B cell (primary cell): ENCODE results near the gene SEC22B. TPM values are rescaled to one million over a fixed set of nuclear protein-coding genes. Genes with fewer than 3 reads are reported as not detected.
A peak's percentile ranks its signal among the peaks of the same experiment; 100 is the strongest.
"Not testable (repeated sequence)": the region's sequence is repeated elsewhere in the genome, so short reads cannot be mapped to it uniquely, and the experiment has no call there.

Experiments
- ATAC-seq: fragments of 200-7000 bp; cut with Tn5 transposase; one replicate; pipeline ENCODE4 v1.10.0; 2021; ENCODE audit warnings: low read depth, mild to moderate bottlenecking, moderate number of reproducible peaks, moderate library complexity
- CTCF ChIA-PET: fragments of 350-600 bp; sonication (Branson Sonifier 250); formaldehyde crosslinking; loops from one replicate; lab custom pipeline; 2021; ENCODE audit warnings: antibody characterized with exemption, inconsistent platforms; lab: Charles Lee
- POLR2A ChIA-PET: fragments of 350-600 bp; sonication (Branson Sonifier 250); formaldehyde crosslinking; loops from one replicate; lab custom pipeline; 2021; ENCODE audit warnings: antibody characterized with exemption; lab: Charles Lee
- DNase-seq: peaks from one replicate; pipeline ENCODE4 v3.0.0; 2013
- H2AFZ ChIP-seq: 2 replicates; pipeline ENCODE4 v1.6.1; 2012; ENCODE audit warnings: mild to moderate bottlenecking, low read depth, low read length; ENCODE audit not compliant: insufficient read depth, poor library complexity, severe bottlenecking
- H3K27ac ChIP-seq, 2 donors: 1 replicate in 1 of 2; 2 replicates in 1 of 2; pipeline ENCODE4 v1.5.1; 2012 to 2013; ENCODE audit warnings: low read length in 2 of 2, mild to moderate bottlenecking in 2 of 2, moderate library complexity in 1 of 2
- H3K27me3 ChIP-seq, 4 experiments: fragments of 200-600 bp in 1 of 4; sonication (generic) in 1 of 4; replicated peaks in 1 of 4; 1 replicate in 2 of 4; 2 replicates in 2 of 4; pipeline versions ENCODE4 v1.6.1 to v1.7.0; 2013 to 2016; ENCODE audit warnings: low read length in 3 of 4, mild to moderate bottlenecking in 2 of 4, mixed read lengths in 1 of 4, moderate library complexity in 1 of 4; ENCODE audit not compliant: insufficient read depth in 4 of 4, control insufficient read depth in 3 of 4; ENCODE audit errors: control extremely low read depth in 1 of 4
- H3K36me3 ChIP-seq, 2 experiments: replicated peaks in 1 of 2; 1 replicate in 1 of 2; 2 replicates in 1 of 2; pipeline versions ENCODE4 v1.6.1 to v1.7.1; 2013; ENCODE audit warnings: low read length in 1 of 2; ENCODE audit not compliant: insufficient read depth in 2 of 2, control insufficient read depth in 1 of 2; ENCODE audit errors: control extremely low read depth in 1 of 2, extremely low read depth in 1 of 2
- H3K4me1 ChIP-seq, 2 donors: fragments of 200-600 bp in 1 of 2; sonication (generic) in 1 of 2; 1 replicate in 1 of 2; 2 replicates in 1 of 2; pipeline versions ENCODE4 v1.5.1 to v1.6.1; 2013 to 2017; ENCODE audit warnings: low read length in 2 of 2; ENCODE audit not compliant: control insufficient read depth in 2 of 2, insufficient read depth in 2 of 2
- H3K4me2 ChIP-seq: replicated peaks from 2 replicates; pipeline ENCODE3; 2012; ENCODE audit warnings: mild to moderate bottlenecking, low read depth, low read length; ENCODE audit not compliant: poor library complexity, severe bottlenecking
- H3K4me3 ChIP-seq, 5 experiments: fragments of 200-600 bp in 1 of 5; sonication (generic) in 1 of 5; 1 replicate in 3 of 5; 2 replicates in 2 of 5; pipeline versions ENCODE4 v1.5.1 to v1.7.0; 2011 to 2016; ENCODE audit warnings: low read length in 4 of 5, mild to moderate bottlenecking in 4 of 5, low read depth in 2 of 5, control low read depth in 1 of 5, moderate library complexity in 1 of 5; ENCODE audit not compliant: insufficient read depth in 1 of 5; ENCODE audit errors: control extremely low read depth in 1 of 5, extremely low read depth in 1 of 5
- H3K79me2 ChIP-seq: fragments of 200-600 bp; sonication (generic); one replicate; pipeline ENCODE4 v1.6.0; 2016; ENCODE audit warnings: low read length; ENCODE audit not compliant: control insufficient read depth, insufficient read depth
- H3K9ac ChIP-seq: fragments of 200-600 bp; sonication (generic); 2 replicates; pipeline ENCODE4 v1.6.1; 2017; ENCODE audit warnings: mild to moderate bottlenecking, low read length, moderate library complexity
- H3K9me3 ChIP-seq, 3 donors: one replicate each; pipeline versions ENCODE4 v1.6.1 to v1.7.1; 2013; ENCODE audit warnings: low read length in 2 of 3; ENCODE audit not compliant: control insufficient read depth in 2 of 3, insufficient read depth in 1 of 3; ENCODE audit errors: control extremely low read depth in 1 of 3
- H4K20me1 ChIP-seq: 2 replicates; pipeline ENCODE4 v1.6.0; 2012; ENCODE audit warnings: mild to moderate bottlenecking, low read length; ENCODE audit not compliant: insufficient read depth, control insufficient read depth, poor library complexity, severe bottlenecking
- H3K27ac Mint-ChIP-seq: one replicate; pipeline ENCODE4 v1.8.0; 2021; ENCODE audit warnings: mixed read lengths
- H3K27me3 Mint-ChIP-seq: one replicate; pipeline ENCODE4 v1.8.0; 2021; ENCODE audit warnings: mixed read lengths
- H3K4me1 Mint-ChIP-seq: one replicate; pipeline ENCODE4 v1.8.0; 2021; ENCODE audit warnings: mixed read lengths
- H3K4me3 Mint-ChIP-seq: one replicate; pipeline ENCODE4 v1.8.0; 2021; ENCODE audit warnings: mixed read lengths
- H3K9me3 Mint-ChIP-seq: one replicate; pipeline ENCODE4 v1.8.0; 2022; ENCODE audit warnings: mixed read lengths; ENCODE audit not compliant: insufficient read depth
- WGBS: methylation state at CpG from one replicate; pipeline ENCODE4 v1.1.5; 2013; ENCODE audit warnings: missing lambda C conversion rate; ENCODE audit not compliant: insufficient coverage; 5-methylcytosine and 5-hydroxymethylcytosine counted together
- intact Hi-C: fragments of 100-400 bp; cut with micrococcal nuclease; formaldehyde crosslinking; loops from one replicate; pipeline ENCODE4 v1.10.0; 2022
- polyA plus RNA-seq: library from polyadenylated mRNA; depleted of rRNA; stranded (reverse); fragments of >200 nt; gene quantifications from 2 replicates; pipeline ENCODE4 v1.2.3, GENCODE V29; 2012
- small RNA-seq: library from RNA; depleted of rRNA; stranded (forward); fragments of <200 nt; gene quantifications from one replicate; pipeline ENCODE3, GENCODE V24; 2012; ENCODE audit warnings: low replicate concordance, low read depth; ENCODE audit not compliant: insufficient read length
- total RNA-seq, 2 donors: library from RNA; stranded (reverse); fragments of 120-200 nt in 1 of 2; gene quantifications; 1 replicate in 1 of 2; 2 replicates in 1 of 2; pipeline versions ENCODE4 v1.2.3 to v1.2.4, GENCODE V29; 2013 to 2022

SEC22B gene
- total and polyA plus RNA-seq, 2 donors (not counting 1 experiment from before 2014, with no cell fraction given), result 6.5 to 33.0 TPM

- H3K4me1 Mint-ChIP-seq, result peaks cover 27% of the 10 kb centered on the region
- H3K9me3 Mint-ChIP-seq, intact Hi-C loops, H4K20me1 ChIP-seq, H3K27ac ChIP-seq, H3K4me2 ChIP-seq, DNase-seq, H3K27me3 ChIP-seq, H3K4me3 ChIP-seq, H3K79me2 ChIP-seq, POLR2A ChIA-PET, H3K9ac ChIP-seq, H3K36me3 ChIP-seq, H3K4me3 Mint-ChIP-seq, H3K27ac Mint-ChIP-seq, H3K27me3 Mint-ChIP-seq, H3K9me3 ChIP-seq, H2AFZ ChIP-seq, CTCF ChIA-PET: not testable (repeated sequence)
- peak; percentile 46 for ATAC-seq
- H3K4me1 ChIP-seq, result peaks cover 4 to 21% of the 10 kb centered on the region in 2 donors
- WGBS, result no CpG with 5 or more reads among the region's 3 CpGs
These were observed 72.6 kb downstream of the SEC22B start for GRCh38 chr1:120103768-120104167.

GRCh38 chr1:120101593-120101992 is 74.7 kb downstream of the SEC22B start:
- no CpG with 5 or more reads among the region's 1 CpG for WGBS
- H3K27me3 ChIP-seq, H3K4me3 Mint-ChIP-seq, H2AFZ ChIP-seq, H3K27ac ChIP-seq, ATAC-seq, H3K4me3 ChIP-seq, H3K9me3 Mint-ChIP-seq, CTCF ChIA-PET, POLR2A ChIA-PET, H3K4me2 ChIP-seq, H3K9me3 ChIP-seq, intact Hi-C loops, DNase-seq, H3K9ac ChIP-seq, H3K27me3 Mint-ChIP-seq, H4K20me1 ChIP-seq, H3K27ac Mint-ChIP-seq, H3K36me3 ChIP-seq: not testable (repeated sequence)
- Histone ChIP-seq H3K79me2 (peaks cover 16% of the 10 kb centered on the region), H3K4me1 (peaks cover 4 to 32% of the 10 kb centered on the region in 2 donors)
- peaks cover 33% of the 10 kb centered on the region for H3K4me1 Mint-ChIP-seq

Small RNA genes lying within 50 kb of the gene (small RNA-seq; reads per million reads assigned to genes)
- gene RNU6-465P, result not detected

Other genes with a start within 250 kb of the SEC22B start
- 184 and 202 TPM in 2 replicates for gene NOTCH2, start 106.9 kb downstream of the SEC22B start, total RNA-seq
- 32.1 and 40.0 TPM in 2 replicates for gene NOTCH2, start 106.9 kb downstream of the SEC22B start, polyA plus RNA-seq
- gene NBPF8, start 238.5 kb upstream of the SEC22B start, total RNA-seq, result 35.6 and 37.8 TPM in 2 replicates
- gene NBPF8, start 238.5 kb upstream of the SEC22B start, polyA plus RNA-seq, result 20.9 and 30.8 TPM in 2 replicates